NCI-H526 (cell line): ENCODE results near the gene LRTM2.

Experiments
- DNase-seq, 2 experiments: peaks; one replicate each; lab custom pipeline; 2025; lab: John Stamatoyannopoulos, UW

LRTM2 gene

DNA sequence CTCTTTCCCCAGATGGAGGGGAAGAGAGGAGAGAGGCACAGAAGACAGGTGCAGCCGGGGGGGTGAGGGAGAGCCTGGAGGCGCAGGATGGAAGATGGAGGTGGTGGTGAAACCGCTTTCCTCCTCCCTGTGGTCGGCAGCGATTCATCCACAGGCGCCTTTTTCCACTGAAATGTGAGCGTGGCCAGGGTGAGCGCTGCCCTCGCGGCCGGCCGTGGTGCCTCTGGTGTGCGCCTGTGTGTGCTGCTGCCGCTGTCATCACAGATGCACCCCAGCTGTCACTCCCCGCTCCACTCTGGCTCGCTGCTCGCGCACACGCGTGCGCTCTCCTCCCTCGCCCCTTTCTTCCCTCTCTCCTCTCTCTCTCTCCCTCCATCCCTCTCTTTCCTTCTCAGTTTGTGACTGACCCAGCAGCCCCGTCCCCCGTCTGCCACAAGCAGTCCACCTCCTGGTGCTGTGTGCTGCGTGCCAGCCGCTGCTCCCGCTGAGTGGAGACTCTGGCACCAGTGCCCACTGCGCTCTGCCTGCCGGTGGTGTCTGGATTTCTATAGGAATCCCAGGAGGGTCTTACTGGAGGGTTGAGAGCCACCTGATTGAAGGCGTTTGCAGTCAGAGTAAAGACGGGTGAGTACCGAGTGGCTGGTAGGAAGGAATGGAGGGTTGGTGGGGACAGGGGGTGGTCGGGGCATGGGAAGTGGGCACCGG, at the start of gene LRTM2:
Gene LRTM2 (plus strand): TSS at position 375 of the 705 bp plus-strand sequence. CDS start 7,584 bp downstream, outside the sequence.
- peak in 1 of 2 experiments; percentile 26 for DNase-seq

DNA sequence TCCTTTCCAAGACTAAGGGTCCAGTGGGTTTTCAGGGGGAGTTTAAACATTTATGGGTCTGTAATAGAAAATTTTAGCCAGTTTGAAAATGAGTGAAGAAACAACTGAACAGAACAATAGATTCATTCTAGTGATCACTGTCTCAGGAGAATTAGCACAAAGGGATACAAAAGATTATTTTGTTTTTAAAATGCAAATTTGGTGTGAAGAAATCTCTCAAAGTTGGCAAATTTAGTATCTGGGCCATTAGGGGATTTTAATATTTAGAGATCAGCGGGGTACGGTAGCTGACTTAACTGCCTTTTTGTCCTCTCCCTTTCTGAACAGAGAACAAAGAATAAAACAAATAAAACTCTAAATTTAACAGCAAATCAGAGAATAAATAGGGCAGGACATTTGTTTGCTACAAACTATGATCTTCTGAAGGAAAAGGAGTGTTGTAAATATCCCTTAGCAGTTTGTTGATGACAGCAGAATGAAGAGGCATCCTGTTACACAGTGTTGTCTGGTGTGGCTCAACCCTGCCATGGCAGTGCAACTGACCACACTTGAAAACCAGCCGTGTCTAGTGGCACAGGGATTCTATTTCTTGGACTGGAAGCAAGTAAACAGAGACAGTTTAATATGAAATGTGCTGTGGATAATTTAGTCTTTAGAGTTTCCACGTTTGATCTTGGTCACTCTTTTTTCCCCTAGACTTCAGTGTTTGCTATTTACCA, 46.3 kb upstream of the LRTM2 start:
- no peak for DNase-seq

DNA sequence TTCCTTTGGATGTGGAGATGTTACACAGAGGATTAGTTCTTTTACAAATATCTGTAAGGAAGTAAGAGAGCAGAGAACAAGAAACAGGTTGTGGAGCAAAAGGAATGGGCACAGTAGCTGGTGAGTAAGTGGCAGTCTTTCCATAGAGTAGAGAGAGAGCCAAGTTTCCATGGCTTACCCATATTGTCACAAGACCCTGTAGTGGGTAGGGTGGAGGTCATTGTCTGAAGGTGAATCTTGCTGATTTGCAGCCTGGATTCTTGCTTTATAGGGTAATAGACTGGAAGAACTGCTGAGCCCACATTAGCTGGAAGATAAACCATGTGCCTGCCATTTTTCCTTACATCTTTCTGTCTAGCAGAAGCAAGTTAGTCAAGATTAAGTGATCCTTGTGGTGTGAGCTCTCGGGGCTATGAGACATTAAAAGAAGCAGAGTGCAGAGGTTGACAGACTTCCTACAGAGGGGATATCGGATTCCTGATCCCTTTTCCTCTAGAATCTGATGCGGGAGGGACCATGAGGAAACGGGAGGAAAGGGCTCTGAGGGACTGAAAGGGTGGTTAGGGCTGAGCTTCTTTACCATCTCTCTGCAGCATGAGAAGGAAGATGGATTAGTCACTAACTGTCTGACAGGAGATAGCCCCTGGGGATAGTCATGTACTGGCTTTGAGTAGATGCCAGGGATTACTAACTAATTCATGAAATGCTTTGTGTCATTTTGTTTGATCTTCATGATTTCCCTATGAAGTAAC, 44.0 kb upstream of the LRTM2 start:
- no peak for DNase-seq

DNA sequence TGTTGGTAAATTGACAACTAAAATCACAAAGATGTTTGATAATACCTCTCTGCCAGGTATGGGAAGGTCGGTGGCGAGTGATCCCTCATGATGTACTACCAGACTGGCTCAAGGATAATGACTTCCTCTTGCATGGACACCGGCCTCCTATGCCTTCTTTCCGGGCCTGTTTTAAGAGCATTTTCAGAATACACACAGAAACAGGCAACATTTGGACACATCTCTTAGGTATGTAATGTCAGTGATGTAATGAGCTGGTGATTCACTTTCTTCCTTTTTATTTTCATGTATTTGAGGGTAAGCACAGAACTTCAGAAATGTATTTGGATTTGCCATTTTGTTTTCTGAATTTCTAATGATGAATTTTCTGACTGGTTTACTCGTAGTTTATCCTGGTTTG, 42.6 kb upstream of the LRTM2 start:
- DNase-seq = no peak

DNA sequence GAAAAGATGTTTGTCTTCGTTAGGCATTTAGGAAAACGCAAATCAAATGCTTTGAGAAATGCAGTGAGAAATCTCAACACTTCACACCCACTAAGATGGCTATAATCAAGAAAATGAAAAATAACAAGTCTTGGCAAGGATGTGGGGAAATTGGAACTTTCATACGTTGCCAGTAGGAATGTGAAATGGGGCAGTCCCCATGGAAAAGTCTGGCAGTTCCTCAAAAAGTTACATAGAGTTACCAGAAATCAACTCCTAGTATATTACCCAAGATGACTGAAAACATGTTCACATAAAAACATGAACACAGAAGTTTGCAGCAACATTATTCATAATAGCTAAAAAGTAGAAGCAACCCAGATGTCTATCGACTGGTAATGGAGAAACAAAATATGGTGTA, 41.5 kb upstream of the LRTM2 start:
- DNase-seq = no peak

DNA sequence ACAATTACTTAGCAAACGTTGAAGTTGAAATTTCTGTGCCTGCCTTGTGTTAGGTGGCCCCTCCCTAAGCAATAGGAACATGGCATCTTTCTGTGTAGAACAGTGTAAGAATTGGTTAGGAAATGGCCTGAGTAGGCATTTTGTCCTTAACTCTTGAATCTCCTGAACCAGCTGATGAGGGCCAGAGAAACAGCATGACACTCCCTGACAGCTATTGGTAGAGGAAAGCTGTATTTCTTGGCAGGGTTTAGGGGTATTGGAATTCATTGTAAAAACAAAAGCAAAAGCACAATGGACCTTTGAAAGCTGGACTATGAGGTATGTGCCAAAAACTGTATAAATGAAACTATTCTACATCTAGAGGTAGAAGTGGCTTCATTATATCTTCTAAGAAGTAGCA, 40.6 kb upstream of the LRTM2 start:
- DNase-seq = no peak

DNA sequence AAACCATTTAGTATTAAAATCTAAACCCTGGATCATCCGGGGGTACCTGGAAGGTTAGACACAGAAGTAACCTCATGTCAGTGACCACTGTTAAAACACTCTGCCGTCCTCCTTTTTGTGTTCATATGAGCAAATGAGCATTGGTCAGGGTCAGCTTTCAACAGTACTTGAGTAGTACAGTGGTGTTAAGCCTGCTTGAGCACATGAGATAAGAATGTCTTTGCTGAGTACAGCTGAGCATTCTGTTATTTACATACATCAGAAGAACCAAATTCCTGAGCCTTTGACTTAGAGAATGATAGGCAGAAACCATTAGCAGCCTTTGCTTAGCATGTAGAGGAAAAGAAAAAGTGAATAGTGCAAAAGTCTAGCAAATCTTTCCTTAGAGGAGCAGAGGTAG, 38.6 kb upstream of the LRTM2 start:
- DNase-seq = no peak

DNA sequence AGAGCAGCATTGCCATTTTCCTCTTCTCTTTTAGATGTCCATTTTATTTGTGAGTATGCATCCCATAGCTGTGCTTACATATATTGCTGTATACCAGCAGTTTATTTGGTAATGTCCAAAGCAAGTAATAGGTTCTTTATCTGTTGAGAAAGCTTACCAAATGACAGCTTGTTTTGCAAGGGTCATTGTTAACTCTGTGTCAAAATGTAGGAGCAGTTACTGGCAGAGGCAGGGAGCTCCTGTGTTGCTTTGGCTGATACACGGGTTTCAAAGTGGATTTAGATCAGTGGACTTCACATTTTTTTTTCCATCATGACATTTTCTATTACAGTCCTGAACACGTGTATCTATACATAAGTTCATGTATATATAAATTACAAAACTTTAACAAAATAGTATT, 38.1 kb upstream of the LRTM2 start:
- DNase-seq = no peak

DNA sequence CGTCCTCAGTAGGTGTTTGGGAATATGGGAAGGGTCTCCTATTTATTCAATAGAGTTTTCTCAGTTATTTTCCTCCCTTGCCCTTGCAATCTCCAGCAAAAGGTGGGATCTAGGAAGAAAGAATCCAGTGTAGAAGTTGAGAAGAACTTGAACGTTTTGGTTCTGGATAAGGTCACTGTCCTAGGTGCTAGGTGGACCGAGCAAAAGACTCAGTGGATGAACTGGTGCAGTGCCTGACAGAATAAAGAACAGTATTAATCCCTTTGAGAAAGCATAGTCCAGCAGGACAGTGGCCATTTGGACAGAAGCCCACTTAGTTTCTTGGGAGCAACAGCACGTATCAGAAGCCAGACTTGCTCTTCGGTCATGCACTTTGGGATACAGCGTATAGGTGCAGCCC, 32.7 kb upstream of the LRTM2 start:
- DNase-seq = no peak

DNA sequence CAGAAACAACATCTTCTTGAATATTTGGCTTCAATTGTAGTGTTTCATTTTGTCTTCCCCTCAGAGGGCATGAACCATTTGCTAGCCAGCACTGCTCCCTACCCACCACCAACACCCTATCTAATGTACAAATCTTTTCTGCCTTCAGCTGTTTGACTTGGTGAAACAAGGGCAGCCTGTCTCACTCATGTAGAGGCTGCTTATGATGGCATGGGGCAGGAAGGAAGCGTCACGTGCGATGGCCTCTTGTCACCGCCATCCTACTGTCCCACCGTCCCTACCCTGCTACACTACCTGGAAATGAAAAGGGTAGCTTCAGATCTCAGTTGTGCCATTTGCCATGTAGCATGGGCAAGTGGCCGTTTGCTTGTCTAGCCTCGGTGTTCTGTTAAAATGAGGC, 29.9 kb upstream of the LRTM2 start:
- DNase-seq = no peak

DNA sequence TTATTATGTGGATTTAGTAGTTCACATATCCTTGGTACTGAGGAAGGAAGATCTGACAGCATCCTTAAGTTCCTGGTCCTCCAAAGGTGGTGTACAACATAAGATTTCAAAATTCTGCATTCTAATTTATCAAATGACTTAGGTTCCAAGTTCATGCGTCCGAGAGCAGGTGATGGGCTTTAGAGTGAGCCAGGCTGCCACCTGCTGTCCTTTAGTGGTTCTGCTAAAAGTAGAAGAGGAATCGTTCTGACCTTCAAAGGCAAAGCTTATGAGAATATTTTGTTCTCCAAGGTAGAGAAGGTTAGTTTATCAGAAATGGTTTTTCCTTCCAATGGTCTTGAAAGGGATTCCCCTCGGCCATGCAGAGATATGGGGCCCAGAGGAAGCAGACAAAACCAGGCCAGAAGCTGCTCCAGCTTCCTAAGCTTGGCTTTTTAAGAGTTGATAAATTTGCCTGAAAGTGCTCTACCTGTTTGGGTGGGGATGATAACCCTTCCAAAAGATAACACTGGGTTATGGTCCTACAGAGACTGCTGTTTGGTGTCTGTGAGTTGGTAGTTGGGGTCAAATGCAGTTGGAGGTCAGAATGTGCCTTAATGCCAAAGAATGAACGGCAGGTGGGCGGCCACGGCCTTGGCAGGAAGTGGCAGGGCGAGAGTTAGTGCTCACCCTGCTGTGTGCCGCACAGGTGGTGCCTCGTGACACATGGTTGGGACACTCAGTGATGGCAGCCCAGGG, 29.1 kb upstream of the LRTM2 start:
- DNase-seq = peak in 1 of 2 experiments; percentile 75

DNA sequence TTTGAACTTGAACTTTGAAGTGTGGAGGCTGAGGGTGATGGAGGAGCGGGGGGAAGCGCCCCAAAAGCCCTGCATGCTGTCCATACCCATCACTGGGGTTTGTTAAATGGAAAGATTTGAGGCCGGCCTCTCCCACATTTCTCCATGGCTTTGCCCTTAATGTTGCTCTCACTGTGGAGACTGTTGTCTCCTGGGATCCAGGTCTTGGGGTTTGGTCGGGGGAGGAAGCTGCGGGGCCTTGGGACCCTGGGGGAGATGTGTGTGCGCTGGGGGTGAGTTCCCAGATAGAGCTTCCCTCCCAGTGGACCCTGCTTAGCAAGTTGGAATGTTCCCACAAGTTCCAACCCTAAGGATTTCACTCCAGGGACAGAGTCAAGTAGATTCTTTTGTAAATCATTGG, 28.0 kb upstream of the LRTM2 start:
- no peak for DNase-seq

DNA sequence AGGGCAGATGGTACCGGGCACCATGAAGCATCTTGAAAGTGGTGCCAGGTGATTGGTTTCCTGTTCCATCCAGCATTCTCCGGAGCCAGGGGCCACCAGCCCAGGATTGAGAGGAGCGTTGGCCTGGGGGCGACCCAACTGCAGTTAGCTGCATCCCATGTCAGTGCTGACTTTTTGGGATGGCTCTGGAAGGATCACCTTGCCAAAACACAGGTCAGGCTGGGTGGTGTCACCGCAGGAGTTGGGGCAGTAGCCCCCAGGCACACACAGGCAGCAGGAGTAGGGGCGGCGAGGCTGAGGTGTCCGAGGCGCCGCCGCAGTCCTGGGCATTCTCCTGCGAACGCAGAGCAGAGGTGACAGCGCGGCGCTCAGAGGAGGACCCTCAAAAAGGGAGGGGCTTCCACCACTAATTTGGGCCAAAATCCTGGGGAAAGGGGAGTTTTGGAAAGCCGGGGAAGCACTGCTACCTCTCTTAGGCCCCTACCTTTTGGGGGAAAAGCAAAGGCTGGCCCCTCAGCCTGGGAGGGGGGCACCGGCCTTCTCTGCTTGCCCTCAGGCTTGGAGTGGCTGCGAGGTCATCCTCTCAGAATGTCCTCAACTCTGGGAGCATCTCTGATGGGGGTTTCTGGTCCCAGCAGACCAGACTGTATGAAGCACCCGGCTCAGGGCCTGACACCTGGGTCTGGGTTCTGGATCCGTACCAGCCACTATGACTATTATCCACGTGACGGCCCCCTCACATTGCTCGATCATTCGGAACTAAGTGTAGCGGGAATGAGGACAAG, 26.7 kb upstream of the LRTM2 start:
- no peak for DNase-seq

DNA sequence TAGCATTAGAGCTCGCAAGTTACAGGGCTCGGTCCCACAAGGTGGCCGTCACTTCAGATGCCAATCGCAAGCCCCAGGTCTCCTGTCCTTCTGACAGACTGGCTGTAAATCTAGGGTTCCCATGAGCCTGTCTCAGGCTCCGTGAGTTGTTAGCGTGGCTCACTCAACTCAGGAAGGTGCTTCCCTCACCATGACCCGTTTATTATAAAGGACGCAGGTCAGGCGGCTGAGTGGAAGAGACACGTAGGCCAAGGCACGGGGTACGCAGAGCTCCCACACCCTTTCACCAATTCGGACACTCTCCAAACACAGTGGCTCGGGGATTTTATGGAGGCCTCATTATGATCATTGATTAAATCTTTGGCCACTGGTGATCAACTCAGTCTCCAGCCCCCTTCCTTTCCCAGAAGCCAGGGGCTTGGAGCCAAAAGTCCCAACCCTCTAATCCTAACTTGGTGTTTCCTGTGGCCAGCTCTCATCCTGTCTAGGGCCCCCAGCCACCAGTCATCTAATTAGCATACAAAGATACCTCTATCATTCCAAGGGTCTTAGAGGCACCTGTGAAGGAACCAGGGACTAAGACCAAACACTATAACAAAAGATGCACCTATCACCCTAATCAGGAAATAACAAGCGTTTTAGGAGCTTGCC, 25.8 kb upstream of the LRTM2 start:
- DNase-seq = no peak

DNA sequence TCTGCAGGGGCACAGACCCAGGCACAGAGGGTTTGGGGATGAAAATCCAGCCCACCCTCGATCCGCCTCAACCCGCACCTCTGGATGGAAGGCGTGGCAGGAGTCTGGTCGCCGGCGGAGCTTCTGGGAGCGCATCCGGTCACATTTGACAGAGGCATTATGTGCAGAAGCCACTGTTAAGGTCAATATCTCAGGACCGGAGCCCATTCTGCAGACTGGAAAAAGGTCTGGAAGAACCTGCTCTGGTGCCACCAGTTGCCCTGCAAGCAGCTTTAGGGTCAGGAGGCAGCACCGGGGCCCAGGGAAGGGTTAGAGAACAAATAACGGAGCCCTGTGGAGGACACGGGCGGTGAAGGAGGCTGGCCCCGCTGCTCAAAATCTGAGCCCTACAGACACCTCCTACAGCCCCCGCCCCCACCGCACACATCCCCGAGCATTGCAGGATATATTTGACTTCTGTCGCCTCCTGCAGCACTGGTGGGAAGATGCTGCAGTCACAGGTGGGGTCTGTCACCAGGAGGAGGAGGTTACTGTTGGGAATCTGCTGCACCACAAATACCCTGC, 25.1 kb upstream of the LRTM2 start:
- DNase-seq = no peak

DNA sequence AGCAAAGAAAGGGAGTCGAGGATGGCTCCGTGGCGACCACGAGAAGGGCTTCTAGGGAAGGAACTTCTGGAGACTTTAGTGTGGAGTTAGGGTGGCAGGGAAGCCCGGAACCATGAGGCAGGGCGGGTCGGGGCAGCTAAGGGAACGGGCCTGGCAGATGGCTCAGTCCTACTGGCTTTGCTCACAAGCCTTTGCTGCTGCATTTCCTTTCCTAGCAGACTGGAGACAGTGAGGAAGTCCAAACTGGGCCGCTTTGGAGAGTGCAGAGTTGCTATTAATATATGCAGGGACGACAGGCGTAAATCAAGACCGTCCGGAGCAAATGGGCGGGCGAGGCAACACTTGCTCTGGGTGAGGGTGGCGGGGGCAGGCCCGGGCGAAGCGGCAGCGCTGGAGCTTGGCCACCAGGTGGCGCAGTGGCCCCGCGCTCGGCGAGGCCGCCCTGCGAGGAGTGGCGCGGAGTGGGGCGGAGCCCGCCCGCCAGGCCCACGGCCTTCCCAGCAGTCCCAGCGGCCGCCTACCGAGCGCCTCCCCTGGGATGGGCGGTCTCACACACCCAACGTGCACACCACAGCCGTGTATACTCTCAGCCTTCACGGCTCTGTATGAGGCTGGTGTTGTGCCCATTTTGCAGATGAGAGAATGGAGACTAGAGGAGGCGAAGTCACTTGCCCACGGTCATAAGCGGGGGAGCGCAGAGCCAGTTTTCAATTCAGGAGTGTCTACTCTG, 24.4 kb upstream of the LRTM2 start:
- peak; percentile 53 to 90 for DNase-seq

DNA sequence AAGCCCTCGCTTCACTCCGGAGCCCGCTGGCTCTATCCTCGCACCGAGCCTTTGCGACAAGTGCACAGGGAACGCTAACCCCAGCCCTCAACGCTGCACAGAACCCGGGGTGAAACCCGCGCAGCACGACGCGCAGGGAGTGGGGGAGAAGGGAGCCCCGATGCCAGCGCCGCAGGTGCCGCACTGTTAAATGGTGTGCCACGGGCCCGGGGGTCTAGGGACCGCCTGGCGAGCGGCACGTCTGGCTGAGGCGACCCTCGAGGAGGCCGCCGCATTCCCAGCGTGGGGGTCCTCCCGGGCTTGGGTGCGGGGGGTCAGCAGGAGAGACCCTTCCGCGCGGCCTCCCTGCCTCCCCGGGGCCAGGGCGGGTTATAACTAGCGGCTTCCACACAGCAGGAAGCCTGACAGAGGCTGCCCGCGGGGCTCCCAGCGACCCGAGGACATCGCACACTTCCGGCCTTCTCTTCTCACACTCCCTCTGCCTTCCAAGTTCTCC, 23.8 kb upstream of the LRTM2 start:
- DNase-seq = no peak

DNA sequence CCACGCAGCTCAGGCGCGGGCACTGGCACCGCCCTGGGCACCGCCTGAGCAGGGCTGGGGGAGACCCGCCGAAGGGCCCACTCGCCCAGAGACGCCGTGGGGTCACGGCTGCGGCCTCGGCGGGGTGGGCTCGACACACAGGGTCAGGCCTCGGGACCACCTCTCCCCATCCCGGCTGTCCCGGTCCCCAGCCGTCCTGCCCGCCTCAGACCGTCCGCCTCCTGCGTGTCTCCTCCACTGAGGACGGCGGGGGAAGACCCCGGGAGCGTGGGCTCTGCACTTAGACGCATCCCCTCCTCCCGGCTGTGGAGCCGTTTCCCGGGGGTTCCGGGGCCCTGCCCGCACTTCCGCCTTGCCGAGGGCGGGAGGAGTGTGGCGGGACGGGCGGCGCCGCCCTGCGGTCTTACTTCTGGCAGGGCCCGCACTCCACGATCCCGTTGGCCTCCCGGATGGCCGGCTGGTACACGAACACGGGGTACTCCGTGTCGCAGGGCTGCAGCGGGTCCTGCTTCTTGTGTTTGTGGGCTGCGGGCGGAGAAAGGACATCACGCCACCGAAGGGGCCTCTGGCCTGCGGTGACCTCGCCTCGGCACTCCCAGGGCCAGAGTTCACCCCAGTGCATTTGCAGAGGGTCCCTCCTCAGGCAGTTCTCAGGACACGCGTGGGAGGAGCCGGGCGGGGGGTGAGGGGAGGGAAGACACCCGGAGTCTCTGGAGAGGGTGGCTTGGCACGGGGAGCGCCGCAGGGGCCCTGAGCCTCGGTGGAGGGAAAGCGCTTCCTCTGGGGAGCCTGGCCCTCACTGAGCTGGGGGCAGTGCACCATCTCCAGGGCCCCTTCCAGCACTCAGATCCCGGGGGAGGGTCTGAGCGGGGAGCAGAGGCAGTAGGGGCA, 23.1 kb upstream of the LRTM2 start:
- DNase-seq = no peak
